ENCODE results near the gene FGF23.

Gene FGF23

DNA sequence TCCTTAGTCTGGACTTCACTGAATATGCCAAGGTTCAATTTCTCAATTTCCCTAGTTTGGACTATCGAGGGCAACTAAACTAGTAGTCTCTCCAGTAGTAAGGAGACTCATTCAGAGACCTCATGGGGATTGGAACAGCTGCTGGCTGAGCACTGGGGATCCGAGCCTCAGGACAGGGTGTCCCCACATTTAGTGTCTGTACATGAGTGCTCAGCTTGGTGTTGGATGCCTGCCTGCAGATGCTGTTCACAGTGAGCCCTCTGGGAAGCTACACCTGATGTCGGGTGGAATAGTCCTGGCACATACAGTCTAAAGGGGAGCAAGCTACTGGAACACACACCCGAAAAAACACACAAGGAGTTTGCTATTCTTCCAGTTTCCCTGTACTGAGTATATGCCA, 820 bp upstream of the FGF23 start:
- no peak for FAIRE-seq

DNA sequence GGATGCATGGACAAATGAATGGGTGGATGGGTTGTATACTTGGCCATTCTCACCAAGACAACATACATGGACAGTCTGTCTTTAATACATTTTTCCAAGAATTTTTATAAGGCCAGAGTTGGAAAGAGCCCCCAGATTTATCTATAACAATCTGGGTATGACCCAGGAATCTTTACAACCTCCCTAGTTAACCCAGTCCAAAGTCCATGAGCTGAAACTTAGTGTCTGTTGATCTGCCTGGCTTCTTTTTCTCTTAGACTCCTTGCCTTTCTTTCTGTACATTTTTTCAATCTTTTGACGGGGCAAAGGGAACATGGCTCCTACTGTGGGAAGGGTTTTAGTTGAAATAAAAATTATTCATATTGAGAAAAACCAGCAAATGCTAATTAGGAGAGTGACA, 740 bp downstream of the FGF23 start:
- no peak for FAIRE-seq

DNA sequence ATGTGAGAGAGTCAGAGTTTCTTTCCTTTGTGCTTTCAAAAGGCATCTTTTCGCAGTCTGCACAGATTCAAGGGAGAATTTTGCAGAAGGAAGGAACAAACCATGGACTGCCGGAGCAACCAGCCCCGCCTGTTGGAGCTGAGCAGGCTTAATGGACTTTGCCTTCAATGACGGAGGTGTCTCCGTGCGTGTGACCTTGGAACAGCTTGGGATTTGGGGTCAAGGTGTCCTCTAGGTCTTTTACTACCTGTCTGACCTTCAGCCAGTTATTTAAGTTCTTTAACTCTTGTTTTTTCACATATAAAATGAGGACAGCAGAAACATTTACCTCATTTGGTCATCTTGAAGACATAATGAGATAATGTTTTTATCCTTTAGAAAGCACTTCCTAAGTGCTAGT, 4.1 kb downstream of the FGF23 start:
- no peak for FAIRE-seq

- no peak for FAIRE-seq
These were observed 6.9 kb downstream of the FGF23 start for GRCh38 chr12:4372653-4373052.

- FAIRE-seq = no peak
These were observed 9.2 kb downstream of the FGF23 start for GRCh38 chr12:4370265-4370664.

DNA sequence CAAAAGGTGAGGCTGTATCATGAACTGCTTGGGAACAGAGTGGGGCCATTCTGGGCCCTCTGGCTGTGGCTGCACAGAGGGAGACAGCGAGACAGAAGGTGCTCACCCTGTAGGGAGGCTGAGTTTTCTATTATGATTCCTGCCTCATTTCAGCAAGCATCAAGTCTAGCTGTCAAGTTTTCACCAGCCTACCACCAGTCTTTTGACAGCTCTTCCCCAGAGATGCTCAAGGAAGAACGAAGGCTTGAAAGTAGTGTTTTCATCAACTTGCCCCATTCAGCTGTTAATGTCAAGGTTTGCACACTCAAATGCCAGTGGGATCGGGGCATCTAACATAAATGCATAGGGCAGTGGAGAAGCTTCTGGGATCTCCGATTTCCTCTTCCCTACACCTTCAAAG, 10.0 kb downstream of the FGF23 start:
- FAIRE-seq = no peak

- no peak for FAIRE-seq
These were observed 13.4 kb downstream of the FGF23 start for GRCh38 chr12:4366090-4366489.

GRCh38 chr12:4356041-4356327, 23.5 kb downstream of the FGF23 start:
- no peak for FAIRE-seq

DNA sequence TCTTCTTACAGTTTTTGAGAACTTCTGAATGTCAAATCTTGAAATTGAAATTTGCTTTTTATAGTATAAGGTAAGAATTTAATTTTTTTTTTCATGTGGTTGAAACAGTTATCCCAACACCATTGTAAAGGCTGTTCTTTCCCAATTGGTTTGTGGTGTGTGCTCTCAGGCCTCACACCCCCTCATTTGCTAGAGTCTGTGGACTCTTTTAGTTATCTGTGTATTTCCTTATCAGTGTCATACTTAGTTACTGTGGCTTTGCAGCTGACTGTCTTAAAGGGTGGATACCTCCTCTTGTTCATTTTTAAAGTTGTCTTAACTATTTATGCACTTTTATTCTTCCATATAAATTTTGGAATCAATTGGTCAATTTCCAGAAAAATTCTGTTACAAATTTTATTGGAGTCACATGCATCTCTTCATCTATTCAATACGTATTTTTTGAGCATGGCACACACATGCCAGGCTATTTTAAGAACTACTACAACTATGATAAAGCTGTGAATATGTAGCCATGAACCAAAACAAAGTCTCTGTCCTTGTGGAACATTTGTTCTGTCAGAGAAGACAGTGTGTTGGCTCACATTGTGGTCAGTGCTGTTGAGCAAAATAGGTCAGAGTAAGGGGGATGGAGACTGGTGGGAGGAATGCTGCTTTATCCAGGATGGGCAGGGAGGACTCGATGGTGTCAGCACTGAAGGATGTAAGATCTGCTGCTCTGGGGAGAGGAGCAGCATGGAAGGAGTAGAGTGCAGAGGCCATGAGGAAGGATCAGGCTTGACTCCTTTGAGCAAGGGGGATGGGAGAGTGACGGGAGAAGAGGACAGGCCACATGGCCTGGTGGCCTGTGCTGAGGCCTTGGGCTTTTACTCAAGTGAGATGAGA, 24.1 kb downstream of the FGF23 start:
- no peak for FAIRE-seq

DNA sequence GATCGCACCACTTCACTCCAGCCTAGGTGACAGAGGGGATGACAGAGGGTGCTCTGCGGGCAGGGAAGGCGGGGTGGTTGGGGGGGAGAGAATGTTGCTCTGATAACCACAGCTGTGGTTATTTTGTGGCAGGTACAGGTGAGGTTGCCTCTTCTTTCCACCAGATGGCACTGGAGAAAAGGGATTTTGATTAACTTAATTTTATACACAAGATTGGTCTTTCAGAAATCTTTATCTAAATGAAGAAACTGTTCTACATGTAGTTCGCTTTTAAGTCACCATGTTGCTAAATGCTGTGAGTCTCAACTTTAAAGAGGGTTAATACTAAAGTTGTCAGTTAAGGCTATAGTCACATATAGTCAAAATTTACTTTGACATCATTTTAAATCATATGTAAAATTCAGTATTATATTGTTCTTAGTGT, 25.7 kb downstream of the FGF23 start:
- FAIRE-seq = no peak

GRCh38 chr12:4346931-4347330, 32.6 kb downstream of the FGF23 start:
- no peak for FAIRE-seq

DNA sequence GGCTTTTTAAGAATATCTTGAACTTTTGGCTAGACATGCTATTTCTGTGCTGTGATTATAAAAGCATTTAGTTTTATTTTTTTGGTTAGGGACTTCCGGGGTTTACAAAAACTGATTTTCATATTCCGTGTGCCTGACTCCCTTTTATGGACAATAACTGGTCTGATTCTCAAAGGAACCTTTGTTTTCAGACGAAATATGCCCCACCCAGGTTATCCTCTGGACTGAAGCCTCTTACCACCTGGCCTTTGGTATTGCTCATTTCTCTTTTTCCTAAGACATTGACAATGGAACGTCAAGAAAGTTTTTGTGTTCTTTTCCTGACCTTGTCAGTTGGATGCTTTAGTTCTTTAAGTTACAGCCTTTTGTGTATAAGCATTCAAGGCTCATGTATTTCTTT, 47.7 kb downstream of the FGF23 start:
- no peak for FAIRE-seq

DNA sequence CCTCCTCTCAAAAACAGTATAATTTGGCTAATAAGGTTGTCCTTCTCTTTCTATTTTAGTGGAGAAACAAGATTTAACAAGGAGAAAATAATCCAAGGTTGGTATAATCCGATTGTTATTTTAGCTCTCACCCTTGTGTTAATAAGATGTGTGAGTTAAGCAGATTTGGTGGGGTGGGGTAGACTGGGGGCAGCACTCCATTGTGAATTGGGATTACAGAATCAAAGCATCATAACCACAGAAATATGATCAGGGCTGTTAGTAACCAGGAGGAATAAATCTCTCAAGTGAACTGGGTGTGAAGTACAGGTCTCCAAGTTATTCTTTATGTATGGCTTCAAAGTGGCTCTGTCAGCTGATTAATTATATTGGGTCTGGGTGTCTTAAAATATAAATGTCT, 48.3 kb downstream of the FGF23 start:
- FAIRE-seq = no peak

DNA sequence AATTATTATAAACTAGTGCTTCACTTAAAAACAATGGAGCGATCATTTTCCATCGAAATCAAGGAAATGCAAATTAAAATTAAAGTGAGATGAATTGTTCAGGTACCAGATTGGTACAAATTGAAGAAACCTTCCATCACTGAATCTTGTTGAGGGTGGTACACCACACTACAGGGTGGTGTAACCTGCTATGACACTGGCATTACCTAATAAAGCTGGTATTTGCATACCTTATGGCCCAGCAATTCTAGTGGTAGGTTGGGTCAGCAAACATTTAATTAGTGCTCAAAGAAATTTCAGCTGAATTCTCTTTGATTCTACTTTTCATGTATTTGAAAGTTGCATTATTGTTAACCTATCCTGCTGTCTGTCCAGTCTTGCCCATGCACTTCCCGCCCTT, 49.3 kb downstream of the FGF23 start:
- FAIRE-seq = no peak

DNA sequence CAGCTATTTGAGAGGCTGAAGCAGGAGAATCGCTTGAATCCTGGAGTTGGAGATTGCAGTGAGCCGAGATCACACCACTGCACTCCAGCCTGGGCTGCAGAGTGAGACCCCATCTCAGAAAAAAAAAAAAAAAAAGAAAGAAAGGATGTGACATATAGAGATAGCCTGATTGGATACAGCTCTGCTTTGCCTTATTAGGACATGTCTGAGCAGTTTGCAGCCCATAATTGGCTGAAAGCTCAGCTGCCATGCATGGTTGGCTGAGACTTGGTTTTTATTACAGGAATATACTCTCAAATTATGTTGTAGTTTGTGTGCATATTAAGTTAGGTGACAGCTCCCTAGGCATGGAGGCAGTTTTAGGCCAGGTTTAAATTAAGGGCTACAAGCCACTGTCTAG, 52.2 kb downstream of the FGF23 start:
- no peak for FAIRE-seq

GRCh38 chr12:4325966-4326365, 53.5 kb downstream of the FGF23 start:
- FAIRE-seq = no peak

DNA sequence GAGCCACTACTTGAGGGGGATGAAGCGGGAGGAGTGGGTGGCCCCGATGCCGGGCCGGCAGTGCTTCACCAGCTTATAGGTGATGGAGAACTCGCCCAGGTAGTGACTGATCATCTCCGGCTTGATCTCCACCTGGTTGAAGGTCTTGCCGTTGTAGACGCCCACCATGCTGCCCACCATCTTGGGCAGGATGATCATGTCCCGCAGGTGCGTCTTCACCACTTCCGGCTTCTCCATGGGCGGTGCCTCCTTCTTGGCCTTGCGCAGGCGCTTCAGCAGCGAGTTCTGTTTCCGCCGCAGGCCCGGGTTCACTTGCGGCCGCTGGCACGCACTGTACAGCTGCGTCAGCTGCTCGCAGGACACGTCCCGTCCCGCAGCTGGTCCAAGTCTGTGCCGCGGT, 55.1 kb downstream of the FGF23 start:
- no peak for FAIRE-seq

GRCh38 chr12:4323396-4323795, 56.1 kb downstream of the FGF23 start:
- FAIRE-seq = no peak

GRCh38 chr12:4322726-4323125, 56.8 kb downstream of the FGF23 start:
- no peak for FAIRE-seq

DNA sequence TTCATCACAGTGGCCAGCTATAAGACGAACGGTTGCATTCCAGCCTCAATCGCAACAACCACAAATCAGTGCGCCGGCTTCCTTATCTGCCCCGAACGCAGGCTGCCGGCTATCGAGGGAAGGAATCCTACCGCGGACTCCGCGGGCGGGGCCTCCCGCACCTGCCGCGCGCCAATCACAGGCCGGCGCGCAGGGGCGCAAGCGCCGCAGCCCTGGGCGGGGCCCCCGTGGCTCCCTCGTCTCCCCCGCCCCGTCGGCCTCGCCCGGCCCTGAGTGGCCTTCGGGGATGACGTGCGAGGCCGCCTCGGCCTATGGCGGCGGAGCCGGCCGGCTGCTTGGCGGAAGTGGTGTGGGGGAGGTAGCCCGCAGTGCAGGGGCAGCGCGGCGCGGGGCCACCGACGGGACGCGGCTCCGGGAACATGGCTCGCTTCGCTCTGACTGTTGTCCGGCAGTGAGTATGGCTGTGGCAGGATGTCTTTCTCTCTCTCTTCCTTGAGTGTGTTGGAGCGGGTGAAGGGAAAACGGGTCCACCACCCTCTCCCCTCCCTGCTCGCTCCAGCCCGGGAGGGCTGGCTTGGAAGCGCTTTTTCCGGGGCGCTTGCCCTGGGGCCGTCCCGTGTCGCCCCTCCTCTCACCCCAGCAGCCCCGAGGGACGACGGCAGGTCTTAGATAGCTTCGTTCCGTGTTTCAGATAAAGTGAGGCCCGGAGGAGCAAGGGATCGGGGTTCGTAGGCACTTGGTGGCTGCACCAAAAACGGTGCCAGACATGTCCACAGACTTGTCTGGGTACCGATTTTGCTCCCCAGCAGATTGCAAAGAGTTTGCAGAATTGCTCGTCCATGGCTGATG, 58.4 kb downstream of the FGF23 start, which contains the start of gene TIGAR:
Gene TIGAR, plus strand, starts transcription at position 361 of the 849 bp plus-strand sequence. Its CDS starts 59 bp downstream, at position 420.
- no peak for FAIRE-seq

DNA sequence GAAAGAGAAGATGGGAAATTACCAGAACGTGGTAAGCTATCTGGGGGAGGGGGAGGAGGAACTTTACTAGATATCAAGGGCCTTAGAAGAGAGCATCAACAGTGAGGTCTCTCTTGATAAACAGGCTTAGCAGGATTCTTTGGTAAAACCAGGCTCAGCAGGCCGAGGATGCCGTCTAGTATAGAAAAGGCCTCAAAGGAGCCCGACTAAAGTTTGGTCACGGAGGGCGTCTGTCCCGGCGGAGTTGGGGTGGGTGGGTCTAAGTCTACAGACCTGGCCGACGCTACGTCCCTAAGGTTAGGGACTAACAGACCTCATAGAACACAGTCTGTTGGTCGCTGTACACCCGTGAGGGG, 59.0 kb downstream of the FGF23 start:
- FAIRE-seq = no peak

Data from TTC549 (cell line).